Fibroblast of pulmonary artery (primary cell): ENCODE results near the gene FBLN1.

Source experiments
- DNase-seq: peaks from one replicate; pipeline ENCODE4 v3.0.0-alpha.2; 2010; ENCODE audit warnings: low read depth
- H3K4me3 ChIP-seq: replicated peaks from 2 replicates; pipeline ENCODE4 v1.5.1; 2011; ENCODE audit warnings: low read depth, mild to moderate bottlenecking, control low read depth, low read length, moderate library complexity
- CTCF ChIP-seq: IDR thresholded peaks from 2 replicates; pipeline ENCODE4 v1.5.1; 2011; ENCODE audit warnings: mild to moderate bottlenecking, control low read depth, low read length, inconsistent platforms; ENCODE audit errors: missing control alignments

FBLN1 gene, protein sequence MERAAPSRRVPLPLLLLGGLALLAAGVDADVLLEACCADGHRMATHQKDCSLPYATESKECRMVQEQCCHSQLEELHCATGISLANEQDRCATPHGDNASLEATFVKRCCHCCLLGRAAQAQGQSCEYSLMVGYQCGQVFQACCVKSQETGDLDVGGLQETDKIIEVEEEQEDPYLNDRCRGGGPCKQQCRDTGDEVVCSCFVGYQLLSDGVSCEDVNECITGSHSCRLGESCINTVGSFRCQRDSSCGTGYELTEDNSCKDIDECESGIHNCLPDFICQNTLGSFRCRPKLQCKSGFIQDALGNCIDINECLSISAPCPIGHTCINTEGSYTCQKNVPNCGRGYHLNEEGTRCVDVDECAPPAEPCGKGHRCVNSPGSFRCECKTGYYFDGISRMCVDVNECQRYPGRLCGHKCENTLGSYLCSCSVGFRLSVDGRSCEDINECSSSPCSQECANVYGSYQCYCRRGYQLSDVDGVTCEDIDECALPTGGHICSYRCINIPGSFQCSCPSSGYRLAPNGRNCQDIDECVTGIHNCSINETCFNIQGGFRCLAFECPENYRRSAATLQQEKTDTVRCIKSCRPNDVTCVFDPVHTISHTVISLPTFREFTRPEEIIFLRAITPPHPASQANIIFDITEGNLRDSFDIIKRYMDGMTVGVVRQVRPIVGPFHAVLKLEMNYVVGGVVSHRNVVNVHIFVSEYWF

DNA sequence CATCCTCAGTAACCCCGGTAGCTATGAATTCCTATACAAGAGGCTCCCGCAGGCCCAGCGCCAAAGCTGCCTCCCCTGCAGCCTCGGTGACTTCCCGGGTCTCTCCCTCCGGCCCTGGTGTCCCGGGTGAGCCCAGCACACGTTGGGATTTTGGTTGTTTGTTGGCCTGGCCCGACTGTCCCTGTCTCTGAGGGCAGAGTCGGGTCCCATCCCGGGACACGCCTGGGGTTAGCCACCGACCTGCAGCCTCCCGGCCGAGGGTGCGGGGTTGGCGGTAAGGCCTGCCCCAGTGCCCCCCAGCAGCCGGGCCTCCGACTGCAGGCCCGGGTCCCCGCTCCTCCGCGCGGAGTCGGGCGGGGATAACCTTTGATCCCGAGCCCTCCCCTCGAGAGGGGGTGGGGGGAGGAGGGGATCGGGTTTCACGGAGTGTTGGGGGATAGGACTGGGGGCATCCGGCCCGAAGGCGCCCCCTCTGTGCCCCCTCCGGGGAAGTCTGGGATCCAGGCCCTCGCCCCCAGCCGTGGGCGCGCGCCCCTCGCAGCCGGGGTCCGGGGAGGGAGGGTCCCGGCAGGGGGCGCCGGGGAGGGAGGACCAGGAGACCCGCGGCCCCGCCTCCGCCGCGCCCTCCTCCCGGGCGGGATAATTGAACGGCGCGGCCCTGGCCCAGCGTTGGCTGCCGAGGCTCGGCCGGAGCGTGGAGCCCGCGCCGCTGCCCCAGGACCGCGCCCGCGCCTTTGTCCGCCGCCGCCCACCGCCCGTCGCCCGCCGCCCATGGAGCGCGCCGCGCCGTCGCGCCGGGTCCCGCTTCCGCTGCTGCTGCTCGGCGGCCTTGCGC, at the start of gene FBLN1:
TSS of gene FBLN1 (plus strand) at position 669 of the 835 bp plus-strand sequence. CDS start at position 772, 103 bp downstream.
- H3K4me3 ChIP-seq = peak within 1 kb of the TSS; percentile 51
- no peak for TF ChIP-seq CTCF
- no peak for DNase-seq

GRCh38 chr22:45453764-45454163, 48.9 kb upstream of the FBLN1 start:
- no peak for DNase-seq
- no peak for TF ChIP-seq CTCF
- no peak overlapping the region for H3K4me3 ChIP-seq

DNA sequence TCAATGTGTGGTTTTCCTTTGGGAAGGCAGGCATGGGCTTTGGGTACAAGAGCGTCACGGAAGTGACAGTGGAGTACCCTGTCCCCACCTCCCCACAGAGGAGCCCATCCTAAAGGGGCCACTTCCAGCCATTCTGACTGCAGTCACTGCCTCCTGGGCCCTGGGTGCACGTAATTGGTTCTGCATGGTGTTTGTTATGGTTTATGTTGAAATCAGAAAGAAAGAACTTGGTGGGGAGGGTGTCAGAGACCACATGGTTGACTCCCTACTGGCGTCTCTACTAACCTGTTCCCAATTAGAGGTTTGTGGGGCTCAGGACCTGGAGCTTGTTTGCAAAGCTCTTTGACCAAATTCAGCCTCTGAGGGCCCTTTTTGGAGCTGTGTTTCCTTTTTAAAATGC, 48.4 kb upstream of the FBLN1 start:
- H3K4me3 ChIP-seq = no peak overlapping the region
- no peak for DNase-seq
- no peak for TF ChIP-seq CTCF

DNA sequence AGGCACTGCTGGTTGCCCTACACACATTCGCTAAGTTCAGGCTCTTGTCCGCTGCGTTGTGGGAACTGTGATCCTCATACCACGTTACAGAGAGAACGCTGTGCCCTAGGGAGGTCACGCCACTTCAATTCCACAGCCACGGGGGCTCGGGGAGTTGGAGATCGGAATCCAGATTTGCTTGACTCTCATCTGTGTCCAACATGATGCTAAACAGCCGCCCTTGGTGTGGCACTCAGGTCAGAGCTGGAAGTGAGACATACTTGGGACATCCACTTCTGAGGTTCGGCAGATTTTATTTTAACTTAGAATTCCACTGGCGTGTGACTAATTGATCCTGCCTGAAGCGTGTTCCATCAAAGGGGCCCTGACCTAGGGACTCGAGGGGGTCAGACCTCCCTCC, 47.5 kb upstream of the FBLN1 start:
- DNase-seq = no peak
- no peak for TF ChIP-seq CTCF
- H3K4me3 ChIP-seq = no peak overlapping the region

DNA sequence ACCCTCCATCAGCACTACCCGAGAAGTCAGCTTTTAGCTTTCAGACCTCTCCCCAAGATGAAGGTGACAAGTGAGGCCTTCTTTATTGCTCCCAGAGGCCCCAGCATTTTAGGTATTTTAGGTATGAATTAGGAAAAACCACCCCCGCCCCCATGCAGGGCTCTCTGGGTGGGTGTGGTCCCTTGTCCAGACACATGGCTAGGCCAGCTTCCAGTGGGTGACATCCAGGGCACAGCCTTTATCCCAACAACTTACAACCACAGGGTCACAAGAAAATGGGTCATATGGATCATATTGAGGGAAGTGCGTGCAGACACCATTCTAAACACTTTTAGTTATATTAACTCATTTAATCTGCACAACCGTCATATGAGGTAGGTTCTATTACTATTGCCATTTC, 47.1 kb upstream of the FBLN1 start:
- no peak overlapping the region for H3K4me3 ChIP-seq
- no peak for DNase-seq
- no peak for TF ChIP-seq CTCF

GRCh38 chr22:45456811-45457210, 45.9 kb upstream of the FBLN1 start:
- no peak overlapping the region for H3K4me3 ChIP-seq
- no peak for TF ChIP-seq CTCF
- DNase-seq = no peak
